Measurements from ENCODE around the gene SNX18. TPM values are rescaled to one million over a fixed set of nuclear protein-coding genes. Genes with fewer than 3 reads are reported as not detected.

Gene SNX18
- total and polyA plus RNA-seq, 7 donors = 3.9 to 51.3 (median 37.8) TPM

- 92 to 95% methylated on average over 3 of the region's 3 CpGs for WGBS, 2 donors
Measured at GRCh38 chr5:54515634-54516033, 1.9 kb upstream of the SNX18 start.

GRCh38 chr5:54516051-54516655, 1.4 kb upstream of the SNX18 start:
- intact Hi-C loops (cut with DNase I) = loop anchor here (10.0 kb wide), 1 partner anchor 229 kb away; no protein-coding TSS in a partner anchor
- Histone ChIP-seq H3K4me3 (no peak overlapping the region), H3K36me3 (peaks cover 0 to 3% (median 0%) of the 10 kb centered on the region in 4 donors), H3K4me1 (peaks cover 0 to 27% (median 24%) of the 10 kb centered on the region in 4 donors), H3K9me3 (no peaks in the 10 kb centered on the region), H3K27ac (no peak overlapping the region), H3K27me3 (no peaks in the 10 kb centered on the region)
- TF ChIP-seq CTCF (IDR thresholded peaks at IDR 0.05) = no peak
- TF ChIP-seq POLR2AphosphoS5 (IDR thresholded peaks at IDR 0.05) = no peak
- no peak for TF ChIP-seq EP300 (IDR thresholded peaks at IDR 0.05)
- no peak for TF ChIP-seq POLR2A (IDR thresholded peaks at IDR 0.05)
- DNase-seq = no peak
- 34 to 69% methylated on average over 4 of the region's 4 CpGs for WGBS, 2 donors

More at GRCh38 chr5:54515634-54516033, 1.9 kb upstream of the SNX18 start:
- TF ChIP-seq CTCF (IDR thresholded peaks at IDR 0.05) (no peak), EP300 (IDR thresholded peaks at IDR 0.05) (no peak), POLR2AphosphoS5 (IDR thresholded peaks at IDR 0.05) (no peak), POLR2A (IDR thresholded peaks at IDR 0.05) (no peak)
- H3K36me3 ChIP-seq = peaks cover 0 to 3% (median 0%) of the 10 kb centered on the region in 4 donors
- H3K27me3 ChIP-seq = no peaks in the 10 kb centered on the region
- no peaks in the 10 kb centered on the region for H3K9me3 ChIP-seq
- intact Hi-C loops (cut with DNase I) = loop anchor here (10.0 kb wide), 1 partner anchor 229 kb away; no protein-coding TSS in a partner anchor
- H3K4me1 ChIP-seq = peaks cover 0 to 23% (median 20%) of the 10 kb centered on the region in 4 donors
- DNase-seq = no peak
- H3K27ac ChIP-seq = no peak overlapping the region
- no peak overlapping the region for H3K4me3 ChIP-seq

- WGBS, 2 donors = 3 to 7% methylated on average over 4 of the region's 4 CpGs
Measured at GRCh38 chr5:54517174-54517511, 416 bp upstream of the SNX18 start.

GRCh38 chr5:54518146-54518817, 723 bp downstream of the SNX18 start:
- Histone ChIP-seq H3K27me3 (no peaks in the 10 kb centered on the region), H3K27ac (peak overlapping the region; percentile 92 to 99 (median 96)), H3K4me1 (peaks cover 0 to 49% (median 39%) of the 10 kb centered on the region in 4 donors), H3K36me3 (peaks cover 0 to 3% (median 0%) of the 10 kb centered on the region in 4 donors), H3K4me3 (peak overlapping the region; percentile 84 to 99 (median 96)), H3K9me3 (no peaks in the 10 kb centered on the region)
- peak; percentile 75 for DNase-seq
- no peak for TF ChIP-seq CTCF (IDR thresholded peaks at IDR 0.05)
- TF ChIP-seq EP300 (IDR thresholded peaks at IDR 0.05) = no peak
- no peak for TF ChIP-seq POLR2A (IDR thresholded peaks at IDR 0.05)
- TF ChIP-seq POLR2AphosphoS5 (IDR thresholded peaks at IDR 0.05) = no peak
- WGBS, 2 donors = 16 to 20% methylated on average over 79 of the region's 79 CpGs
- intact Hi-C loops (cut with DNase I) = loop anchor here (10.0 kb wide), 1 partner anchor 227 kb away; no protein-coding TSS in a partner anchor

More at GRCh38 chr5:54517174-54517511, 416 bp upstream of the SNX18 start:
- Histone ChIP-seq H3K36me3 (peaks cover 0 to 3% (median 0%) of the 10 kb centered on the region in 4 donors), H3K9me3 (no peaks in the 10 kb centered on the region), H3K4me3 (peak overlapping the region in 3 of 4 donors; percentile 94 to 99 (median 97)), H3K4me1 (peaks cover 0 to 37% (median 32%) of the 10 kb centered on the region in 4 donors), H3K27ac (peak overlapping the region in 3 of 4 donors; percentile 12 to 96 (median 92)), H3K27me3 (no peaks in the 10 kb centered on the region)
- intact Hi-C loops (cut with DNase I) = loop anchor here (1.0 to 10.0 kb wide), 3 partner anchors 228 to 350 kb away; no protein-coding TSS in a partner anchor
- TF ChIP-seq POLR2AphosphoS5 (IDR thresholded peaks at IDR 0.05) = no peak
- no peak for TF ChIP-seq POLR2A (IDR thresholded peaks at IDR 0.05)
- no peak for TF ChIP-seq CTCF (IDR thresholded peaks at IDR 0.05)
- TF ChIP-seq EP300 (IDR thresholded peaks at IDR 0.05) = no peak
- no peak for DNase-seq
